ENCODE results near the gene RFFL. TPM values are rescaled to one million over a fixed set of nuclear protein-coding genes. Genes with fewer than 3 reads are reported as not detected.

Gene RFFL
- polyA plus RNA-seq, 2 of the 4 experiments (the other 2 are of a cell fraction), result 22.7 to 35.5 TPM

DNA sequence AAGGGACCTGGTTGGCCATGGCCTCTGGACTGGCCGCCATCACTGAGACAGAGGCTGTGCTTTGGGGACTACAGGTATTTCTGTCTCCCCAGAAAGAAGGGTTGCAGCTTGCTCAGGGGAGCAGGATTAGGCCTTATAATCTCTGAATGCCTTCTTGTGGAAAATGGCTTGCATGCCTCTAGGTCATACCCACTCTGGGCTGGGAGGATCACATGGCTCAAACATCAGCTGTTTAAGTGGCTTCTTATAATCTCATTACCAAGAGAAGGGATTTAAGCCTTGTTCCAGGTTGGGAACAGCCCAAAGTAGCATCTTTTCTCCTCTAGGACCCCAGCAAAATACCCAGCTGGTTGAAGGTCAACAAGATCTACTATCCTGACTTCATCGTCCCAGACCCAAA is 64.1 kb downstream of the RFFL start:
- CTCF ChIA-PET, result interaction anchor here (0.8 to 10.6 kb wide), 24 partner anchors 11 to 579 kb away, joined by 3 to 297 read pairs (median 6); partner anchors contain the start of genes FNDC8, LIG3, RAD51D and RFFL
- TF ChIP-seq POLR2A (IDR thresholded peaks at IDR 0.05; ENCODE audit: low read length) (no peak), NFE2L2 (conservative IDR thresholded peaks at IDR 0.05; ENCODE audit: low read length) (no peak), SMC3 (IDR thresholded peaks at IDR 0.05) (no peak), TP53 (CRISPR knock-in tag; IDR thresholded peaks at IDR 0.05) (no peak), ZNF302 (CRISPR knock-in tag; IDR thresholded peaks at IDR 0.05) (no peak), RCOR1 (IDR thresholded peaks at IDR 0.05; ENCODE audit: low read depth, low read length) (no peak), HEYL (CRISPR knock-in tag; IDR thresholded peaks at IDR 0.05) (no peak), BHLHE40 (IDR thresholded peaks at IDR 0.05; ENCODE audit: low read depth, low read length) (no peak), FOSB (CRISPR knock-in tag; IDR thresholded peaks at IDR 0.05) (no peak), ZSCAN20 (CRISPR knock-in tag; IDR thresholded peaks at IDR 0.05) (no peak), SREBF2 (IDR thresholded peaks at IDR 0.05) (no peak), GATA3 (IDR thresholded peaks at IDR 0.05; ENCODE audit: borderline replicate concordance) (no peak), HOXB5 (CRISPR knock-in tag; IDR thresholded peaks at IDR 0.05) (no peak), HOXB13 (CRISPR knock-in tag; IDR thresholded peaks at IDR 0.05; ENCODE audit: low read depth) (no peak), EHMT2 (IDR thresholded peaks at IDR 0.05; ENCODE audit: low read depth) (no peak)
- TF ChIP-seq, protein P1, sequence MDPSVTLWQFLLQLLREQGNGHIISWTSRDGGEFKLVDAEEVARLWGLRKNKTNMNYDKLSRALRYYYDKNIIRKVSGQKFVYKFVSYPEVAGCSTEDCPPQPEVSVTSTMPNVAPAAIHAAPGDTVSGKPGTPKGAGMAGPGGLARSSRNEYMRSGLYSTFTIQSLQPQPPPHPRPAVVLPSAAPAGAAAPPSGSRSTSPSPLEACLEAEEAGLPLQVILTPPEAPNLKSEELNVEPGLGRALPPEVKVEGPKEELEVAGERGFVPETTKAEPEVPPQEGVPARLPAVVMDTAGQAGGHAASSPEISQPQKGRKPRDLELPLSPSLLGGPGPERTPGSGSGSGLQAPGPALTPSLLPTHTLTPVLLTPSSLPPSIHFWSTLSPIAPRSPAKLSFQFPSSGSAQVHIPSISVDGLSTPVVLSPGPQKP (IDR thresholded peaks at IDR 0.05; ENCODE audit: low read depth, low read length), result no peak
- TF ChIP-seq, protein P2, sequence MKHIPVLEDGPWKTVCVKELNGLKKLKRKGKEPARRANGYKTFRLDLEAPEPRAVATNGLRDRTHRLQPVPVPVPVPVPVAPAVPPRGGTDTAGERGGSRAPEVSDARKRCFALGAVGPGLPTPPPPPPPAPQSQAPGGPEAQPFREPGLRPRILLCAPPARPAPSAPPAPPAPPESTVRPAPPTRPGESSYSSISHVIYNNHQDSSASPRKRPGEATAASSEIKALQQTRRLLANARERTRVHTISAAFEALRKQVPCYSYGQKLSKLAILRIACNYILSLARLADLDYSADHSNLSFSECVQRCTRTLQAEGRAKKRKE (CRISPR knock-in tag; IDR thresholded peaks at IDR 0.05; ENCODE audit: low read depth), result no peak
- TF ChIP-seq, protein P3, sequence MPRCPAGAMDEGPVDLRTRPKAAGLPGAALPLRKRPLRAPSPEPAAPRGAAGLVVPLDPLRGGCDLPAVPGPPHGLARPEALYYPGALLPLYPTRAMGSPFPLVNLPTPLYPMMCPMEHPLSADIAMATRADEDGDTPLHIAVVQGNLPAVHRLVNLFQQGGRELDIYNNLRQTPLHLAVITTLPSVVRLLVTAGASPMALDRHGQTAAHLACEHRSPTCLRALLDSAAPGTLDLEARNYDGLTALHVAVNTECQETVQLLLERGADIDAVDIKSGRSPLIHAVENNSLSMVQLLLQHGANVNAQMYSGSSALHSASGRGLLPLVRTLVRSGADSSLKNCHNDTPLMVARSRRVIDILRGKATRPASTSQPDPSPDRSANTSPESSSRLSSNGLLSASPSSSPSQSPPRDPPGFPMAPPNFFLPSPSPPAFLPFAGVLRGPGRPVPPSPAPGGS (IDR thresholded peaks at IDR 0.05), result no peak
- TF ChIP-seq, protein P4, sequence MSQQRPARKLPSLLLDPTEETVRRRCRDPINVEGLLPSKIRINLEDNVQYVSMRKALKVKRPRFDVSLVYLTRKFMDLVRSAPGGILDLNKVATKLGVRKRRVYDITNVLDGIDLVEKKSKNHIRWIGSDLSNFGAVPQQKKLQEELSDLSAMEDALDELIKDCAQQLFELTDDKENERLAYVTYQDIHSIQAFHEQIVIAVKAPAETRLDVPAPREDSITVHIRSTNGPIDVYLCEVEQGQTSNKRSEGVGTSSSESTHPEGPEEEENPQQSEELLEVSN (IDR thresholded peaks at IDR 0.05; ENCODE audit: borderline replicate concordance, low read depth), result no peak
- TF ChIP-seq, protein P5, sequence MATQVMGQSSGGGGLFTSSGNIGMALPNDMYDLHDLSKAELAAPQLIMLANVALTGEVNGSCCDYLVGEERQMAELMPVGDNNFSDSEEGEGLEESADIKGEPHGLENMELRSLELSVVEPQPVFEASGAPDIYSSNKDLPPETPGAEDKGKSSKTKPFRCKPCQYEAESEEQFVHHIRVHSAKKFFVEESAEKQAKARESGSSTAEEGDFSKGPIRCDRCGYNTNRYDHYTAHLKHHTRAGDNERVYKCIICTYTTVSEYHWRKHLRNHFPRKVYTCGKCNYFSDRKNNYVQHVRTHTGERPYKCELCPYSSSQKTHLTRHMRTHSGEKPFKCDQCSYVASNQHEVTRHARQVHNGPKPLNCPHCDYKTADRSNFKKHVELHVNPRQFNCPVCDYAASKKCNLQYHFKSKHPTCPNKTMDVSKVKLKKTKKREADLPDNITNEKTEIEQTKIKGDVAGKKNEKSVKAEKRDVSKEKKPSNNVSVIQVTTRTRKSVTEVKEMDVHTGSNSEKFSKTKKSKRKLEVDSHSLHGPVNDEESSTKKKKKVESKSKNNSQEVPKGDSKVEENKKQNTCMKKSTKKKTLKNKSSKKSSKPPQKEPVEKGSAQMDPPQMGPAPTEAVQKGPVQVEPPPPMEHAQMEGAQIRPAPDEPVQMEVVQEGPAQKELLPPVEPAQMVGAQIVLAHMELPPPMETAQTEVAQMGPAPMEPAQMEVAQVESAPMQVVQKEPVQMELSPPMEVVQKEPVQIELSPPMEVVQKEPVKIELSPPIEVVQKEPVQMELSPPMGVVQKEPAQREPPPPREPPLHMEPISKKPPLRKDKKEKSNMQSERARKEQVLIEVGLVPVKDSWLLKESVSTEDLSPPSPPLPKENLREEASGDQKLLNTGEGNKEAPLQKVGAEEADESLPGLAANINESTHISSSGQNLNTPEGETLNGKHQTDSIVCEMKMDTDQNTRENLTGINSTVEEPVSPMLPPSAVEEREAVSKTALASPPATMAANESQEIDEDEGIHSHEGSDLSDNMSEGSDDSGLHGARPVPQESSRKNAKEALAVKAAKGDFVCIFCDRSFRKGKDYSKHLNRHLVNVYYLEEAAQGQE (IDR thresholded peaks at IDR 0.05), result no peak
- Histone ChIP-seq H3K4me2 (no peak overlapping the region), H3K9me3 (no peaks in the 10 kb centered on the region), H3K27ac (no peak overlapping the region), H3K4me1 (peaks cover 3% of the 10 kb centered on the region; the same call in 1 of the 3 replicates), H3K4me3 (no peak overlapping the region)
- FAIRE-seq, result no peak
- 96% methylated on average over 2 of the region's 2 CpGs for WGBS (ENCODE audit: missing lambda C conversion rate)
- no peak for DNase-seq (ENCODE audit: low read depth in 1 of 2, low spot score in 1 of 2)
- POLR2A ChIA-PET, result interaction anchor here (1.2 kb wide), 1 partner anchor 20 kb away, joined by 3 read pairs; no protein-coding TSS in a partner anchor
- no peak for ATAC-seq
